Adrenal gland (tissue), 5 donors: Measurements from ENCODE around the gene CAB39L.

Experiments
- CTCF ChIP-seq, 6 experiments: fragments of 450-650 bp in 4 of 6; fragments of 200-600 bp in 2 of 6; sonication (generic) in 1 of 6; IDR thresholded peaks; 1 replicate in 5 of 6; 2 replicates in 1 of 6; pipeline versions ENCODE4 v1.5.1 to v1.8.0; 2016 to 2021; ENCODE audit warnings: antibody characterized with exemption in 6 of 6, mild to moderate bottlenecking in 2 of 6, moderate library complexity in 1 of 6
- POLR2A ChIP-seq, 2 donors: fragments of 450-650 bp; IDR thresholded peaks; one replicate each; pipeline ENCODE4 v1.6.1; 2017; ENCODE audit warnings: antibody characterized with exemption in 2 of 2, mild to moderate bottlenecking in 2 of 2, moderate library complexity in 1 of 2
- donor health status: DM: no; HTN: no; CAD: no.

- TF ChIP-seq POLR2A (IDR thresholded peaks at IDR 0.05) (no peak), CTCF (IDR thresholded peaks at IDR 0.05) (no peak)
Measured at GRCh38 chr13:49412749-49413148, 31.1 kb downstream of the CAB39L start.
